HG02798 (cell line): ENCODE results near the gene RBMS1.

ENCODE experiments used
- ATAC-seq: cut with Tn5 transposase; IDR thresholded peaks from one replicate; pipeline ENCODE4 v1.9.1; 2021; ENCODE audit warnings: mild to moderate bottlenecking; ENCODE audit not compliant: unreplicated experiment, poor library complexity

The RBMS1 gene

DNA sequence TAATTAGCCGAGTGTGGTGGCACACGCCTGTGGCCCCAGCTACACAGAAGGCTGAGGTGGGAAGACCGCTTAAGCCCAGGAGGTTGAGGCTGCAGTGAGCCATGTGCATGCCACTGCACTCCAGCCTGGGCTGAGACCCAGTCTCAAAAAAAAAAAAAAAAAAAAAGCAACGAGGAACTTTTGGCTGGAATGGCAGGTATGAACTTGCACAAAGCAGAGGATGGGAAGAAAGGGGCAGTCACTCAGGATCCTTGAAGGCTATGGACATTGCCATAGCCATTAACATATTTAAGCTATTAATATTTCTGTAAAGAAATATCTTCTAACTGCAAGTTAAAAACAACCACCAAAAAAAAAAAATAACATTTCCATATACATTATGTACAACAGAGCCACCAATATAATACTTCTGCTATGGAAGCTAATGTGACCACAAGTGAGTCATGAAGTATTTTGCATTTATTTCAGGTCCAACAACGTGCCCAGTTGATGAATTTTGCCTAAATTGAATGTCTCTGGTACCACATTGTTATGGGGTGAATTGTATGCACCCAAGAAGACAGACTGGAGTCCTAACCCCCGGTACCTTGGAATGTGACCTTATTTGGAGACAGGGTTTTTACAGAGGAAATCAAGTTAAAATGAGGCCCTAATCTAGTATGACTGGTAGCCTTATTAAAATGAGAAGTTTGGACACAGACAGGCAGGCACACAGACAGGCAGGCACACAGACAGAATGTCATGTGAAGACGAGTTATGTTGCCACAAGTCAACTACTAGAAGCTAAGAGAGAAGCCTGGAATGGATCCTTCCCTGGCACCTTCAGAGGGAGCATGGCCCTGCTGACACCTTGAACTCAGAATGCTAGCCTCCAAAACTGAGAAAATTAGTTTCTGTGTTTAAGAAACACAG lies 102.8 kb downstream of the RBMS1 start:
- ATAC-seq: no peak

DNA sequence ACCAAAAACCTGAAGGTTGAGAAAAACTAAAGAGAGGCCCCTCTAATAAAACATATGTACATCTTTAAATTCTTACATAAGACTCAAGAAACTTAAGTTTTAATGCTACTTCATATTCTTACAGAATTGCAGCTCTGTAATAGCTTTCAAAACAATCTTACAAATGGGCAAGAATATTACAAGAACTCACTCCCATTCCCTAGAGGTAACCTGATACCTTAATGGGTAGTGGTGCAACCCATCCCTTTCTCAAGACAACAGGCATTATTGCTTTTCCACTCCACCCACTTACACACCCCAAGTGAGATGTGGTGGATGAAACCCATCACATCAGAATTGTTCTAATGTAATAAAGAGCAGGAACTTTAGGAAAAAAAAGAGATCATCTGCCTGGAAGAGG lies 103.7 kb downstream of the RBMS1 start:
- no peak for ATAC-seq

DNA sequence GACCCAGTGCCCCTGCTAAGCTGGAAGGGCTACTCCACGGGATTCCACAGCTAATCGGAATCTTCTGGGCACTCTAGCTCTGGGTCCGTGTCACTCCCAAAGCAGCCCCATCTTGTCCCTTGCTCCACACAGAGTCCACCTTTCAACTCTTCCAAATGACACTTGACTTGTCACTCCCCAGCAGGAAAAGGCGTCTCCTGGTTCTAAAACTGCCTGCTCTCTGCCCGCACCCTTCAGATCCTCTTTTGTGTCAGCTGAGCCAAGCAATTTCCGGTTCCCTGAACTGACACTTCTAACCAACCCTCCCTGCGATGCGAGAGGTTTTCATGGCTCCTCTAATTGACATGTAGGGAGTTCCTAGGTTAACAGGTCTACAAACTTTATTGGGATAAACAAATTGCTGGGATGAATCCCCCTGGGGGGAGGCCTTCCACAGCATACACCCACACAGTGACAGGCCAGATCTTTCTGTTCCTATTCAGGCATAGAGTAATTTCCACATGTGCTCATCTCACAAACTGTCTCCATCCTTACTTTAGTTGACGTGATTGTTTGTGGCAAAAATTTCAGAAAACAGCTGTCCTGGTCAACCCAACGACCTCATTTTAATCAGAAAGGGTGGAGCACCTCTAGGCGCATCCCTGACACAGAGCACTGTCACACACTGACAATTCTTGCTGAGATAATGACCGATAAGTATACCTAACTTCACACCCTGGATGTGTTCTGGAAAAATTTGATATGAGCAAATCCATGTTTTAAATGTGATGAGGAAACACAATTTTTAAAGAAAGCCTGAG lies 104.9 kb downstream of the RBMS1 start:
- ATAC-seq: no peak

DNA sequence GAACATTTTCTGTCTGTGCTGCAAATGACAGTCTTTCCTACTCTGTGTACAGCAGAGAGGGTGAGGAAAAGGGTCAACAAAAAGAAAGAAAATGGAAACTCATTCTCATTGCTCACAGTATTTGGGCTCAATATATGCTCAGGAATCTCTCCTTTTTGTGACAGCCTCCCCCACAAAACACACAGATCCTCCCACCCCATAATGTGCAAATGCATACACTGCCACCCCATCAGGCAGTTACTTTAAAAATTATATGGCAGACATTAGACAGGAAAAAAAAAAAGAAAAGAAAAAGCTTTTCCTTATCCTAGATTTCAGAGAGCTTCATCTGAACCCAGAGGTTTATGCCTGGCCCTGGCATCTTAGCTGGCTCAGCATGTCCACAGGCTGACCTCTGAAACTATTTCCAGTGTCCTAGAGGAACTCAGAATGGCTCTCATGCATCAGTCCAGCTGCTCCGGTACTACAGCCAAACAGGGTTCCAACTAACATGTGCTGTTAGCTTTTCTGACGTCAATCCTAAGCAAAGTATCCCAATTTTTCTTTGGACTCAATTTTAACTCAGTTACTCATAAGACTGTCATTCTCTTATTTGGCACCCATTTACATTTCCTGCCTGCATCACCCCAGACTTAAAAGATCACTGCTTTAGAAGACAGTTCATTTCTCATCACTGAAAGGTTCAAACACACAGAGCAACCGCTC lies 105.9 kb downstream of the RBMS1 start:
- ATAC-seq: no peak

DNA sequence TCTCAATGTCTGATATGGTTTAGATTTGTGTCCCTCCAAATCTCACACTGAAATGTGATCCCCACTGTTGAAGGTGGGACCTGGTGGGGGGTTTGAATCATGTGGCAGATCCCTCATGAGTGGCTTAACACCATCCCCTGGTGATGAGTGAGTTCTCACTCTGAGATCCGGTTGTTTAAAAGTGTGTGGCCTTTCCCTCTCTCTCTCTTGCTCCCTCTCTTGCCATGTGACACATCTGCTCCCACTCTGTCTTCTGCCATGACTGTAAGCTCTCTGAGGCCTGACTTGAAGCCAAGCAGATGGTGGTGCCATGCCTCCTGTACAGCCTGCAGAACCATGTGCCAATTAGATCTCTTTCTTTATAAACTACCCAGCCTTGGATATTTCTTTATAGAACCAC lies 108.8 kb downstream of the RBMS1 start:
- no peak for ATAC-seq

DNA sequence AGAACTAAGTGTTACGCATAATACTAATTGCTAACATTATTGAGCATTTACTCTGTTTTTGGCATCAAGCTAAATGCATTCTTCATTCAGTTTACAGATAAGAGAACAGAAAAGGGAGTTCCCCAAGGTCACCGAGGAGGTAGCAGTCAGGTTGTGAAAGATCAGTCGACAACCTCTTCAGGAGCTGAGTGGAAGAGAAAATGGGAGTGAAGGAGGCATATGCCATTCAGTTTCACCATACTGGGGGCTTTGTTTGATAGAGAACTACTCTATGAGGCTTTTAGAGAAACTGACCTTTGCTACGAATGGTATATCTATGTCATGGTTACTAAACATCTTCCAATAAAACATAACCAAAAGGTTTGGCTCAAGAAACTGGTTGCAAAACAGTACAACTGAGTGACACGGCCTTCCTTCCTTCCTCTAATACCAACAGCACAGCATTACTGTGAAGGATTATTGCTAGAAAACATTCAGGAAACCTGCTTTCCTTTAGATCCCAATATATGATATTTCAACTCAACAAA lies 112.1 kb downstream of the RBMS1 start:
- no peak for ATAC-seq

DNA sequence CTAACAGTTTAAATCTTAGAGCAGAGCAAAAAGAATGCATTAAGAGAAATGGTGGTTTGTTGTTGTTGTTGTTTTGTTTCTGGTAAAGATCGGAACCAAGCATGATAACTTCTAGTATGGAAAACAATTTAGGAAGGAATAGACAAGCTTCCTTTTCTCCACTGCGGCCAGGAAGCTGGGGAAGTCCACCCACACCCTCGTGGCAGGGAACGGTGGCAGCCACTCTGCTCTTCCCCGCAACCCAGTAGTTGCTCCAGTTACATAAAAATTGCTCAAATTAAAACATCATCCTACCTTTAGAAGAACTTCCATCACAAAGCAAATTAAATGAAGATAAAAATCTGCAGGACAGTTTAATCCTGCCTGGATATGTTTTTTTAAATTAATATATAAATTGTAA lies 113.0 kb downstream of the RBMS1 start:
- no peak for ATAC-seq

DNA sequence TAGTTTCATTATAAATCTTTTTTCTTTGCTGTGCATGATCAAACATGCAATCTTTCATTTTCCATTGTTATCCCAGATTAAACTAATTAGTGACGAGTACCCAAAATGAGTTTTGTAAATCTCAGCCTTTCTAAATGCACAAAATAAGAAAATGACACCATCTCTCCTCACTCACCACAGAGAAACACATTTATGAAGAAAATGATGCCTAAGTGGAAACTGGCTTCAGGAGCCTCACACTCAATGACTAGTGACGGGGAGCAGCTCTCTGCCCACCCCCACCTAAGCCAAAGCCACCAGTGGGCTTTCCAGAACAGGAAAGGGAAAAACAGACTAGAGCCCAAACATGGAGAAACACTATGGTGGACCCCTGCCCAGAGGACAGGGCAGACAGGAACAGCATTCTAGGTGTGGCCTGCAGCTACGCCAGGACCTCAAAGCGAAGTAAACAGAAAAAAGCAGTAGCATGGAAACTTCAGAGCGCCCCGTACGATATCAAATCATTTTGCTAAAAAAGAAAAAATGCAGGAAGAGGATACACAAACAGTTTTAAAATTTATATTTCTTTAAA lies 113.5 kb downstream of the RBMS1 start:
- ATAC-seq: no peak

DNA sequence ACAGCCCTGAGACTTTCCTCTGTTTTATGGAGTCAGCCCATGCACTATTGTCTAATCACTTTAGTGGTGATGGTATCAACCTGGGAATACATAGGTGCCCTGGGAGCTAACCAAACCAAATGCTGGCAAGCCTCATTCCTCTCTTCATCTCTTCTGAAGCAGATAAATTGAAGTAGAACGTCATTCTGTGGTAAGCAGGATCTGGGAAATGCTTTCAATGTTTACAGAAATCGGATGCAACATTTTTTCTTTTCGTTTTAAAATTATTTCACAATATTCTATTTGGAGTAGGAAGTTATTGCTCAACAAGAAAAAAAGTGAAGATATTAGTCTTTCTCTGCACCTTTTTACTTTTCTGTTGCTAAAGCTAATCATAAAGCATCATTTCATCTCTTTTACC lies 114.2 kb downstream of the RBMS1 start:
- ATAC-seq: no peak

DNA sequence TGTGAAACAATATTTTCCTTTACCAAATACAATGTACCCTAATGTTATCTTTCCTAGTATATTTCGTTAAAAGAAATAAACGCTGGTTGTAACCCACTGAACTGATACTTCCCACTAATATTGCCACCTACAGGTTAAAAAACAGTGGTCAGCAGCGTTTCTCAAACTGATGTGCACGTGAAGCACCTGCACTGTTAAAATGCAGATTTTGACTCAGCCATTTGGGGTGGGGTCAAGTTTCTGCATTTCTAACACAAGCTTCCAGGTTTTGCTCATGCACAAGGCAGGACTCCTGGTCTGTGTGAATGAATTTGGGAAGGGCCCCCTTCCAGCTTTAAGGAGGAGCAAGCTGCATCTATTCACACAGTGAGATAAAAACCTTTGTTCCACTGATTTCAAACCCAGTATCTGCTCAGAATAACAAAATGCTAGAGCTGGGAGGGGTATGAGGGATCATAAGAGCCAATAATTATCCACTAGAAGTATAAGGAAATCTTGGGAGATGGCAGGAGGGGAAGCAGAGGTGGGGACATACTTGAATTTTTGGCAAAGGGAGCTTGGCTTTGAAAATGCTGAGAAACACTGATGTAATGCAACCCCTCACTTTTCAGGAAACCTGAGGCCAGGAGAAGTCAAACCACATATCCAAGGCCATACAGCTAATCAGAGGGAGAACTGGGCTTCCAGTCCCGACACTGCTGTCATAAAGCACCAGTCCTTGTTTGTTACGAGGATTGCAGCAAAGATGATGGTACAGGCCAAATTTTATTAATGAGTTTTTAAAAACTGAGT lies 116.2 kb downstream of the RBMS1 start:
- no peak for ATAC-seq

DNA sequence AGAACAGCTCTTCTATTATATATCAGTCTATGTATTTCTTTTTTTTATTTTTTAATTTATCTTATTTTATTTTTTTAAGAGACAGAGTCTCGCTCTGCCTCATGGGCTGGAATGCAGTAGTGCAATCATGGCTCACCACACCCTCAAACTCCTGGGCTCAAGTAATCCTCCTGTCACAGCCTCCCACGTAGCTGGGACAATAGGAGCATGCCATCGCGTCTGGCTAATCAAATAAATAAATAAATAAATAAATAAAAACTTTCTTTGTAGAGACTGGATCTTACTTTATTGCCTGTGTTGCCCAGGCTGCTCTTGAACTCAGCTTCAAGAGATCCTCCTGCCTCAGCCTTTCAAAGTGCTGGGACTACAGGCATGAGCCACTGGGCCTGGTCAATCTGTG lies 117.0 kb downstream of the RBMS1 start:
- ATAC-seq: no peak

DNA sequence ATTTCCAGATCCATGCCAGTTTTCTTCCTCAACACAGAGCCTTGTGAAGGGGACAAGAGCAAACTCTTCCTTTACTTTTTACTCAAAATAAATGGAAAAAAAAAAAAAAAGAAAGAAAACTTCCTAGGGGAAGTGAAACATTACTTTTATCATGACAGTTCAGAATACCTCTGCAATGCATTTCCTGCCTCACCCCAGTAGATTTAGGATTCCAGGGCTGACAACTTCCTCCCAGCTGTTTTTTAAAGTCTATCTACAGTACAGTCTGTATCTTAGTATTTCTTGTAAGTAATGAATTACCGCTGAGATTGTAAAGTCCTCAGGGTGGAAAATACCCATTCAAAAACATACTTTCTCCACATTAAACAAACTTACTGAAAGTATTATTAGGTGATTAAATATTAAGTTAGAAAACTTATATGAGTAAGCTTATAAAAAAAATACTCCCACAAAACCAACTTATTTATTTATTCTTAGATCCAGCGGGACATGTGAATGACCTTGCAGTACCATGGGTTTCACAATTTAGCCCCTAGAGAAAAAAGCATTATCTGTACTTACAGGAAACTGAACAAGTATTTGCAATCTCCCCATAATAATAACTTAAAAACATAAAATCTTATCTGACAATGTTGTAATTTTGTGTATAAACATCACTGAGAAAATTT lies 117.7 kb downstream of the RBMS1 start:
- no peak for ATAC-seq

DNA sequence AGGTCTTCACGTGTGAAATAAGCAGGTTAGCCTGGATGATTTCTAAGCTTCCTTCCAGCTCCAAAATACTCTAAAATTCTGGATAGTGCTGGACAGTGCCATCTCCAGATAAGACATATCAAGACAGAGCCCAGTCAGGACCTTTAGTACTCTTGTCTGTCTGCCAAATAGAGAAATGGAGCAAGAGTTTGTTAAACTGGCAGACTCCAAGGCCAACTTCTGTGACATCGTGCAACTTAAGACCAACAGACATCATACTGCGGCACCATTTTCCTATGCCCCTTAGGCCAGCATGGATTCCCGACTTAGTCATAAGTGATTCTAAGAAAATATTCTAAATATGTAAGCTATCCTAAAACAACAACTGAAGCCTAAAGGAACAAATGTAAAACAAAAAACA lies 118.6 kb downstream of the RBMS1 start:
- ATAC-seq: no peak

DNA sequence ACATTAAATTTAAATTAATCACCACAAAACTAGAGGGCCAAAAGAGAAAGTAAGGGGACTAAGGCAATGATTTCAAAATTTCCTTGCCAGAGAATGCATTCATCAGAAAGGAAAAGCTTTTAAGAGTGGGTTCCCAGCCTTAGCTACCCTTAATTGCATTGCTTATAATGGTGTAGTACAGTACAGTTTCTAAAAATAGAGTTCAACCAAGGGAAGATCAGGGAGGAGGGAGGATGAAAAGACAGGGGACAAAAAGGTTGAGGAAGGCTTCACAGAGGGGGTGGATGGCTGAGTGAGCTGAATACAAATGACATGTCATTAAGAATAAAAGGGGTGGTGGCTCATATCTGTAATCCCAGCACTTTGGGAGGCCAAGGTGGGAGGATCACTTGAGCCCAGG lies 119.9 kb downstream of the RBMS1 start:
- no peak for ATAC-seq

DNA sequence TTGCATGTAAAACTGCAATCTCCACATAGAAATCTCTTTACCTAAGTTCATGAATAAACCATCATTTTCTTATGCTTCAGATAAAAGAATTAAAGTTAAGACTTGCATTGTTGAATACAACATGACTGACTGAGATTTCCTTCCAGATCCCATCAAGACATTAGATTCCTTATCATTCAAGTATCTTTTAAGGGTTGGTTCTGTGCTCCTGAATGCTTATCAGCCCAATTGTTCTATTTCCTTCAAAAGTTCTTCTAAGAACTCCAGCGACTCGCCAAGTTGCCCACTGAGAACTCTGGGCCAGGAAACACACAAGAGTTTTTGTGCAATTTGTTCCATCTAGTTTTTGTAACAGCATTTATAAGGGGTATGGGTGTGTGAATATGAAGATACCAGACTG lies 120.3 kb downstream of the RBMS1 start:
- ATAC-seq: no peak

DNA sequence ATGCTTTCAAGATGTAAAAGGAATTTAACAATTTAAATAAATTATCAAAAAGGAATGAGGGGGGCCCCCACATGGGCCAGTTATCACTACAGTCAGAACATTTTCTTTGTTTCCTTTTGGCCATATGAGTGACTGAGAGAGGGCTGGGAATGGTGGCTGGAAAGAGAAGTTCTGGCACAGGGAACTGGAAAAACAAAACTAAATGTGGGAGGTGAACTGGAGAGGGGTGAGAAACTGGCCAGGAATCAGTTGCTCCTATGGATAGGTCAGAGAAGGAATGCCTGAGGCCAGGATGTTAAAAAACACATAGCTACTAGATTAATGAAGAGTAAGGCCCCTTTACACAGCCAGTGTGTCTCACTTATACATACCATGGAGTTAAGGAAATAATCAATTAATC lies 121.0 kb downstream of the RBMS1 start:
- ATAC-seq: no peak

DNA sequence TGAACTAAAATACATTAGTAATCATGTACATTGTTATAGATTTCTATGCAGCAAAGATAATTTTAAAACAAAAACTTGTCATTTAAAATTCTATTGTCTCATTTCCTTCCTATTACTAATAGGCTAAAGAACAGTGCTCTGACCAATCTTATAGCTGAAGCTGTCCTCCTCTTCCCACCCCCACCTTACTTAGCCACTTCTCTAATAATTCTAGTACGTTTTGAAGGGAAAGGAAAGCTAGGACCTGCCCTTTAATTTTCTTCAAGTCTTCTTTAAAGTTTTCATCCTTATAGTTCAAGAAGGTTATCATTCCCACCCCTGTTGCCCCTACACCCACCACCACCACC lies 121.6 kb downstream of the RBMS1 start:
- ATAC-seq: no peak

DNA sequence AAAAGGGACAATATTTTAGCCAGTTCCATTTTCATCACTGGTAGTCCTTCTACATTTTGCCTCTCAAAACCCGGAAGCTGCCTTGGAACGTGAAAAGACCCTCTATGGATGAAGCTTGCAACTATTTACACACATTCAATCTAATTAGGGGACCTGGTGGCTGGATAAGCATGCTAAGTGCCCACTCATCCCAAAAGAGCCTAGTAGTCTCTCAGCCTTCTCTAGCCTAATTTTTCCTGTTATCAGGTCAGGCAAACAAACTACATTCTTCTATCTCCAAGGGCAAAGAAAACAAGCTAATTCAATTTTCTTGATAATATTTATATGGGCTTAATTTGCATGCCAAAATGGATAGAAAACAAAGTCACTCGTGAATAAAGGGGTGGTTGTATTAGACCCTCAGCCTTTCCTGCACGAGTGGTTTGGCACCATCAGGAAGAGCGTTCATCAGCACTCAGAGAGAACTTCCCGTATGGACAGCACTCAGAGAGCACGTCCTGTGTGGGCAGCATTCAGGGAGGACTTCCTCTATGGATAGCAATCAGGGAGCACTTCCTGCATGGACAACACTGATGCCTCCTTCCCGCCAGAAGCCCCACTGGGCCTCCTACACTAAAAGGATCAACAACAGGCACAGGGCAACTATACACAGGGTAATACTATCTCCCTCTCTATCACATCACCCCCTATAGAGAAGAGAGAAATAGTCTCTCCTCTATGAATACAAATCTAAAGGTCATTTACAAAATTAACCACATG lies 122.2 kb downstream of the RBMS1 start:
- ATAC-seq: no peak
